ENCODE results near the gene TEX50.
"Not testable (repeated sequence)": the region's sequence is repeated elsewhere in the genome, so short reads cannot be mapped to it uniquely, and the experiment has no call there.

The TEX50 gene, protein sequence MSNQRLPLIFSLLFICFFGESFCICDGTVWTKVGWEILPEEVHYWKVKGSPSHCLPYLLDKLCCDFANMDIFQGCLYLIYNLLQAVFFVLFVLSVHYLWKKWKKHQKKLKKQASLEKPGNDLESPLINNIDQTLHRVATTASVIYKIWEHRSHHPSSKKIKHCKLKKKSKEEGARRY

DNA sequence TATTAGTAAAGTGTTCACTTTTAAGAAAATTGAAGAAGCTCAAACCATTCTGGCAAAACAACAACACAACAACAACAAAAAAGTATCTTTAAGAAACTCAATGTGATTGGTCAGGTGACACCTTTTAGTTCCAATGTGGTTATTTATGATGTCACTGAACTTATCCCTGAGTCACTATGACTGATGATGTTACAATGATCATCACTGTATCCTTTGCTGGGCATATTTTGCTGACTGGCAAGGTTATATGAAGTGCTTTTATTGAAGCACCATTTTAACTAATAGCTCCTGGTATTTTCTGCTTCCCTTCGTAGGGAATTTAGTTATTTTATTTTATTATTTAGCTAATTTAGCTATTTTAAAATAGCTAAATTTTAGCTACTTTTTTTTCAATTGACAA is at the start of gene TEX50:
Gene TEX50 (plus strand): TSS at position 223 of the 400 bp plus-strand sequence. CDS start 184 bp downstream, outside the sequence.
- CTCF ChIA-PET, result no interaction called here
- POLR2A ChIA-PET, result no interaction called here

GRCh38 chr1:173590557-173590956 is 44.6 kb upstream of the TEX50 start:
- POLR2A ChIA-PET, result no interaction called here
- TF ChIP-seq CTCF (IDR thresholded peaks at IDR 0.05; ENCODE audit: insufficient read depth, low read length, missing control alignments), result no peak
- no peak overlapping the region for H3K4me3 ChIP-seq (ENCODE audit: low read depth, low read length)
- CTCF ChIA-PET, result no interaction called here
- DNase-seq (ENCODE audit: low read depth, low spot score), result no peak

More for the DNA sequence above, at the start of gene TEX50:
- TF ChIP-seq CTCF (IDR thresholded peaks at IDR 0.05; ENCODE audit: insufficient read depth, low read length, missing control alignments), result no peak
- no peak for DNase-seq (ENCODE audit: low read depth, low spot score)
- H3K4me3 ChIP-seq (ENCODE audit: low read depth, low read length), result no peak within 1 kb of the TSS

- H3K4me3 ChIP-seq (ENCODE audit: low read depth, low read length); DNase-seq (ENCODE audit: low read depth, low spot score); CTCF ChIA-PET; POLR2A ChIA-PET: not testable (repeated sequence)
Measured at GRCh38 chr1:173591138-173591537, 44.0 kb upstream of the TEX50 start.

DNA sequence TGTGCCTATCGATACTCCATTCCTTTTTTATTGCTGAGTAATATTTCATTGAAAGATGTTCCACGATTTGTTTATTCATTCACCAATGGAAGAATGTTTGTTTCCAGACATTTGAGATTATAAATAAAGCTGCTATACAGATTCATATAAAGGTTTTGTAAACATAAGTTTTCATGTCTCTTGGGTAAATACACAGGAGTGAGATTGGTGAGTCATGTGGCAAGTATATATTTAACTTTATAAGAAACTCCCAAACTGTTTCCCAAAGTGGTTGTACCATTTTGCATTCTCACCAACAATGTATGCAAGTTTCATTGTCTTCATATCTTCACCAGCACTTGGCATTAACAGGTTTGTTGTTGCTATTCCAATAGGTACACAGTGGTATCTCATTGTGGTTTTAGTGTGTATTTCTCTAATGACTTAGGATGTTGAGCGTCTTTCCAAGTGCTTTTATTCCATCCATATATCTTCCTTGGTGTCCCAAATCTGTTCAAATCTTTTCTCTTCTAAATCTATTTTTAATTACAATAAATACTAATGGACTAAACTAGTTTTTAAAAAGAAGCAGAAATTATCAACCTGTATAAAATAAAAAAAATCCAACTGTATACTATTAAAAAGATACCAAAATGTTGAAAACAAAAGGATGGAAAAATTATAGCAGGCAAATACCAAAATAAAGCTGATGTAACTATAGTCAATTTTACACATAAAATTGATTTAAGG is 38.9 kb upstream of the TEX50 start:
- ChIA-PET CTCF (no interaction called here), POLR2A (no interaction called here)
- H3K4me3 ChIP-seq (ENCODE audit: low read depth, low read length), result no peak overlapping the region
- no peak for DNase-seq (ENCODE audit: low read depth, low spot score)
- no peak for TF ChIP-seq CTCF (IDR thresholded peaks at IDR 0.05; ENCODE audit: insufficient read depth, low read length, missing control alignments)

DNA sequence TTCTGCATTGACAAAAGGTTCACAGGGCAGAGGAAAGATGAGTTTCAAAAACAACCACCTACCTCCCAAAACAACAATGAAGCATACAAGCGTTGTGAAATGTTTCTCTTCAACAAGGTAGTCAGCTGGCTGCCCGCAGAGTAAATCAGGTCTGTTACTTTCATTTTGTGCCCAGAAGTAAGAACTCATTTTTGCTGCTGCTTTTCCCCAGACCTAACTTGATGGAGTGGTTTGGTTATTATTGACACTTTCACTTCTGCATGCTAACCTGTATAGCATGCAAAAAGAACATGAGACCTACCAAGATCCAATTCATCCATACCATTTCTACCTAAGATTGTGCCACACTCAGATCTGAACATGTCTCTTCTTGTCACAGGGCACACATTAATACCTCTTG is 33.5 kb upstream of the TEX50 start:
- no peak overlapping the region for H3K4me3 ChIP-seq (ENCODE audit: low read depth, low read length)
- no peak for DNase-seq (ENCODE audit: low read depth, low spot score)
- no peak for TF ChIP-seq CTCF (IDR thresholded peaks at IDR 0.05; ENCODE audit: insufficient read depth, low read length, missing control alignments)
- POLR2A ChIA-PET, result no interaction called here
- CTCF ChIA-PET, result no interaction called here

DNA sequence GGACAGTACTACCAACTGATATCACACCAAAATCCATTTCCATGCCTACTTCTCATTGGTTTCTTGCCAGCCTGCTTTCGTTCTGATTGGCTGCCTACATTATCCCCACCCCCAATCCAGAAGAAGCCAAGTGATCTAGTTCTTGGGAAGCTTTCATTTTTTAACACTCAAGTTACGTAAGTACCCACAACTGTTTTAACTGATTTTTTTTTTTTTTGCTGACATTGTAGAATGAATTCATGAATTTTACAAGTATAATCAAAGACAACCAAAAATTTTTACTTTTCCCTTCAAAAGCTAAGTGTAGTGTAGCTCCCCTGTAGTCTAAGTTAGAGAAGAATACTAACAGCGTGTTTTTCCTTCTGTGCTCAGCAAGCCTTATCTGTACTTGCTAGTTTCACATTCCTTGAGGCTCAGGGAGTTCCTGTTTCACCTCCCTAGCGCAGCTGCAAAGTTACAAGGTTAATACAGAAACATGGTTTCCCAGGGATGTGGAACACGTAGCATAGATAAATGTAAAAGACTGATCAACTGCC is 32.0 kb upstream of the TEX50 start, which contains the start of gene SLC9C2:
Gene SLC9C2 (minus strand): TSS at position 17 of the 536 bp plus-strand sequence. CDS start 1,296 bp downstream, outside the sequence.
- no peak for TF ChIP-seq CTCF (IDR thresholded peaks at IDR 0.05; ENCODE audit: insufficient read depth, low read length, missing control alignments)
- CTCF ChIA-PET, result no interaction called here
- no peak within 1 kb of the TSS for H3K4me3 ChIP-seq (ENCODE audit: low read depth, low read length)
- DNase-seq (ENCODE audit: low read depth, low spot score), result no peak
- POLR2A ChIA-PET, result interaction anchor here (0.6 kb wide), 1 partner anchor 359 kb away, joined by 3 read pairs; no protein-coding TSS in a partner anchor
